CD4-positive, alpha-beta memory T cell (primary cell): ENCODE results near the gene ANXA3. TPM values are rescaled to one million over a fixed set of nuclear protein-coding genes. Genes with fewer than 3 reads are reported as not detected.

ENCODE experiments used
- CTCF ChIA-PET: fragments of 350-600 bp; sonication (Branson Sonifier 250); formaldehyde crosslinking; loops from one replicate; lab custom pipeline; 2021; ENCODE audit warnings: inconsistent platforms; ENCODE audit not compliant: partially characterized antibody; lab: Charles Lee
- POLR2A ChIA-PET: fragments of 350-600 bp; sonication (Branson Sonifier 250); formaldehyde crosslinking; loops from one replicate; lab custom pipeline; 2021; ENCODE audit not compliant: partially characterized antibody; lab: Charles Lee
- DNase-seq, 5 donors: peaks; one replicate each; pipeline versions ENCODE4 v3.0.0 to v3.0.0-alpha.2; 2020 to 2022; ENCODE audit warnings: mixed read lengths in 1 of 5
- H3K27ac ChIP-seq: one replicate; pipeline ENCODE4 v1.7.0; 2013; ENCODE audit warnings: low read depth, low read length
- H3K27me3 ChIP-seq: 2 replicates; pipeline ENCODE4 v1.7.0; 2013; ENCODE audit warnings: mild to moderate bottlenecking, low read length, moderate library complexity; ENCODE audit not compliant: insufficient read depth
- H3K36me3 ChIP-seq: 2 replicates; pipeline ENCODE4 v1.7.0; 2013; ENCODE audit warnings: mild to moderate bottlenecking, low read length, moderate library complexity; ENCODE audit not compliant: insufficient read depth
- H3K4me1 ChIP-seq: 2 replicates; pipeline ENCODE4 v1.7.0; 2013; ENCODE audit warnings: mild to moderate bottlenecking, low read length, moderate library complexity; ENCODE audit not compliant: insufficient read depth
- H3K4me3 ChIP-seq, 2 donors: one replicate each; pipeline ENCODE4 v1.7.0; 2013; ENCODE audit warnings: low read length in 2 of 2, mild to moderate bottlenecking in 1 of 2
- H3K9me3 ChIP-seq, 2 donors: one replicate each; pipeline ENCODE4 v1.7.0; 2013; ENCODE audit warnings: low read length in 2 of 2, control low read depth in 1 of 2; ENCODE audit not compliant: control insufficient read depth in 1 of 2
- H3K27ac Mint-ChIP-seq, 7 donors: one replicate each; pipeline ENCODE4 v1.8.0; 2020 to 2021; ENCODE audit warnings: mixed read lengths in 7 of 7, mild to moderate bottlenecking in 6 of 7, inconsistent platforms in 3 of 7, moderate library complexity in 3 of 7
- H3K27me3 Mint-ChIP-seq, 2 donors: one replicate each; pipeline ENCODE4 v1.8.0; 2020 to 2021; ENCODE audit warnings: mixed read lengths in 2 of 2
- H3K36me3 Mint-ChIP-seq, 2 donors: one replicate each; pipeline ENCODE4 v1.8.0; 2020 to 2021; ENCODE audit warnings: mixed read lengths in 2 of 2, inconsistent platforms in 1 of 2, mild to moderate bottlenecking in 1 of 2
- H3K4me1 Mint-ChIP-seq, 4 donors: one replicate each; pipeline ENCODE4 v1.8.0; 2020 to 2021; ENCODE audit warnings: mixed read lengths in 4 of 4, mild to moderate bottlenecking in 1 of 4
- H3K4me3 Mint-ChIP-seq, 8 donors: one replicate each; pipeline ENCODE4 v1.8.0; 2020 to 2021; ENCODE audit warnings: mixed read lengths in 8 of 8, mild to moderate bottlenecking in 7 of 8, moderate library complexity in 6 of 8, inconsistent platforms in 3 of 8
- H3K9me3 Mint-ChIP-seq, 8 donors: one replicate each; pipeline ENCODE4 v1.8.0; 2020 to 2021; ENCODE audit warnings: mixed read lengths in 8 of 8, mild to moderate bottlenecking in 5 of 8, inconsistent platforms in 3 of 8, moderate library complexity in 1 of 8
- intact Hi-C: fragments of 100-400 bp; cut with micrococcal nuclease; formaldehyde crosslinking; loops from one replicate; pipeline ENCODE4 v1.15.1; 2023
- polyA plus RNA-seq, 2 donors: library from polyadenylated mRNA; unstranded; fragments of 300-500 nt; fragmentation: Illumina TruSeq; gene quantifications; one replicate each; pipeline ENCODE4 v1.2.3, GENCODE V29; 2021
- total RNA-seq, 2 experiments: library from RNA; stranded (reverse); gene quantifications; one replicate each; pipeline ENCODE4 v1.2.3, GENCODE V29; 2021

The ANXA3 gene
- total and polyA plus RNA-seq, 4 experiments from 2014 or later, result not detected

- Mint-ChIP-seq H3K4me3 (no peak overlapping the region), H3K4me1 (peaks cover 6 to 10% (median 8%) of the 10 kb centered on the region in 4 donors), H3K27ac (no peak overlapping the region), H3K27me3 (no peaks in the 10 kb centered on the region), H3K9me3 (no peaks in the 10 kb centered on the region), H3K36me3 (no peaks in the 10 kb centered on the region)
- no peak overlapping the region for H3K27ac ChIP-seq
- no peaks in the 10 kb centered on the region for H3K27me3 ChIP-seq
- POLR2A ChIA-PET, result interaction anchor here (0.9 kb wide), 1 partner anchor 24 kb away, joined by 4 read pairs; no protein-coding TSS in a partner anchor
- CTCF ChIA-PET, result interaction anchor here (1.0 kb wide), 1 partner anchor 9 kb away, joined by 4 read pairs; no protein-coding TSS in a partner anchor
- no peaks in the 10 kb centered on the region for H3K9me3 ChIP-seq
- H3K4me3 ChIP-seq, result no peak overlapping the region
- H3K36me3 ChIP-seq, result no peaks in the 10 kb centered on the region
- peaks cover 10% of the 10 kb centered on the region for H3K4me1 ChIP-seq
- no peak for DNase-seq
- intact Hi-C loops, result no loop called here
Measured at GRCh38 chr4:78652282-78652876, 100.8 kb downstream of the ANXA3 start.

- Mint-ChIP-seq H3K4me1 (peaks cover 17 to 20% (median 19%) of the 10 kb centered on the region in 4 donors), H3K4me3 (no peak overlapping the region), H3K36me3 (no peaks in the 10 kb centered on the region), H3K27me3 (no peaks in the 10 kb centered on the region), H3K9me3 (no peaks in the 10 kb centered on the region), H3K27ac (no peak overlapping the region)
- H3K4me1 ChIP-seq, result peaks cover 23% of the 10 kb centered on the region
- no peak overlapping the region for H3K4me3 ChIP-seq
- no peak overlapping the region for H3K27ac ChIP-seq
- no peak for DNase-seq
- CTCF ChIA-PET, result interaction anchor here (1.7 kb wide), 1 partner anchor 9 kb away, joined by 5 read pairs; no protein-coding TSS in a partner anchor
- no peaks in the 10 kb centered on the region for H3K27me3 ChIP-seq
- H3K36me3 ChIP-seq, result no peaks in the 10 kb centered on the region
- no peaks in the 10 kb centered on the region for H3K9me3 ChIP-seq
- POLR2A ChIA-PET, result no interaction called here
- intact Hi-C loops, result no loop called here
Measured at GRCh38 chr4:78653655-78654054, 102.1 kb downstream of the ANXA3 start.

GRCh38 chr4:78654807-78655206 lies 103.2 kb downstream of the ANXA3 start:
- H3K4me3 ChIP-seq, result no peak overlapping the region
- no peak overlapping the region for H3K4me3 Mint-ChIP-seq
- POLR2A ChIA-PET, result no interaction called here
- H3K36me3 Mint-ChIP-seq, result no peaks in the 10 kb centered on the region
- H3K9me3 Mint-ChIP-seq, result no peaks in the 10 kb centered on the region
- H3K9me3 ChIP-seq, result no peaks in the 10 kb centered on the region
- peaks cover 26% of the 10 kb centered on the region for H3K4me1 ChIP-seq
- intact Hi-C loops, result loop anchor here (5.0 kb wide), 2 partner anchors 122 to 282 kb away; partner anchors contain the start of genes BMP2K and PAQR3
- peaks cover 18 to 24% (median 23%) of the 10 kb centered on the region in 4 donors for H3K4me1 Mint-ChIP-seq
- no peak for DNase-seq
- H3K27ac ChIP-seq, result no peak overlapping the region
- H3K27me3 Mint-ChIP-seq, result no peaks in the 10 kb centered on the region
- H3K27me3 ChIP-seq, result no peaks in the 10 kb centered on the region
- H3K27ac Mint-ChIP-seq, result no peak overlapping the region
- no peaks in the 10 kb centered on the region for H3K36me3 ChIP-seq
- CTCF ChIA-PET, result interaction anchor here (1.7 kb wide), 1 partner anchor 10 kb away, joined by 5 read pairs; no protein-coding TSS in a partner anchor

- Histone ChIP-seq H3K27ac (no peak overlapping the region), H3K4me3 (peak overlapping the region in 1 of 2 donors; percentile 13), H3K27me3 (no peaks in the 10 kb centered on the region), H3K4me1 (peaks cover 26% of the 10 kb centered on the region), H3K36me3 (no peaks in the 10 kb centered on the region), H3K9me3 (no peaks in the 10 kb centered on the region)
- POLR2A ChIA-PET, result interaction anchor here (0.8 kb wide), 1 partner anchor 12 kb away, joined by 3 read pairs; no protein-coding TSS in a partner anchor
- Mint-ChIP-seq H3K36me3 (no peaks in the 10 kb centered on the region), H3K9me3 (no peaks in the 10 kb centered on the region), H3K27ac (peak overlapping the region; percentile 1 to 86 (median 21)), H3K4me3 (peak overlapping the region; percentile 63 to 83 (median 78)), H3K4me1 (peaks cover 20 to 24% (median 24%) of the 10 kb centered on the region in 4 donors), H3K27me3 (no peaks in the 10 kb centered on the region)
- peak in 3 of 5 donors; percentile 13 to 20 (median 14) for DNase-seq
- intact Hi-C loops, result loop anchor here (5.0 kb wide), 2 partner anchors 120 to 280 kb away; partner anchors contain the start of genes BMP2K and PAQR3
- CTCF ChIA-PET, result interaction anchor here (0.9 to 2.4 kb wide), 3 partner anchors 9 to 12 kb away, joined by 3 to 11 read pairs (median 7); no protein-coding TSS in a partner anchor
Measured at GRCh38 chr4:78656968-78657445, 105.4 kb downstream of the ANXA3 start.

GRCh38 chr4:78659264-78659663 lies 107.7 kb downstream of the ANXA3 start:
- DNase-seq, result no peak
- Mint-ChIP-seq H3K4me3 (no peak overlapping the region), H3K27ac (peak overlapping the region in 1 of 7 donors; percentile 18), H3K27me3 (peaks cover 0 to 4% of the 10 kb centered on the region in 2 donors), H3K9me3 (no peaks in the 10 kb centered on the region), H3K36me3 (no peaks in the 10 kb centered on the region), H3K4me1 (peaks cover 22 to 27% (median 25%) of the 10 kb centered on the region in 4 donors)
- no peak overlapping the region for H3K4me3 ChIP-seq
- H3K4me1 ChIP-seq, result peaks cover 26% of the 10 kb centered on the region
- ChIA-PET CTCF (interaction anchor here (1.2 to 2.4 kb wide), 4 partner anchors 9 to 14 kb away, joined by 3 to 11 read pairs (median 5); no protein-coding TSS in a partner anchor), POLR2A (no interaction called here)
- H3K36me3 ChIP-seq, result no peaks in the 10 kb centered on the region
- H3K27ac ChIP-seq, result no peak overlapping the region
- no peaks in the 10 kb centered on the region for H3K9me3 ChIP-seq
- intact Hi-C loops, result loop anchor here (5.0 kb wide), 2 partner anchors 118 to 278 kb away; partner anchors contain the start of genes BMP2K and PAQR3
- H3K27me3 ChIP-seq, result no peaks in the 10 kb centered on the region

GRCh38 chr4:78659665-78660064 lies 108.1 kb downstream of the ANXA3 start:
- peak overlapping the region in 1 of 7 donors; percentile 18 for H3K27ac Mint-ChIP-seq
- ChIA-PET POLR2A (no interaction called here), CTCF (no interaction called here)
- Histone ChIP-seq H3K27ac (no peak overlapping the region), H3K27me3 (no peaks in the 10 kb centered on the region), H3K4me1 (peaks cover 26% of the 10 kb centered on the region), H3K4me3 (no peak overlapping the region), H3K9me3 (no peaks in the 10 kb centered on the region), H3K36me3 (no peaks in the 10 kb centered on the region)
- H3K36me3 Mint-ChIP-seq, result no peaks in the 10 kb centered on the region
- DNase-seq, result no peak
- peaks cover 22 to 27% (median 25%) of the 10 kb centered on the region in 4 donors for H3K4me1 Mint-ChIP-seq
- no peak overlapping the region for H3K4me3 Mint-ChIP-seq
- intact Hi-C loops, result loop anchor here (5.0 kb wide), 2 partner anchors 118 to 278 kb away; partner anchors contain the start of genes BMP2K and PAQR3
- no peaks in the 10 kb centered on the region for H3K9me3 Mint-ChIP-seq
- H3K27me3 Mint-ChIP-seq, result peaks cover 0 to 4% of the 10 kb centered on the region in 2 donors
